NCI-H146 (cell line): ENCODE results near the gene SHLD1.
A peak's percentile ranks its signal among the peaks of the same experiment; 100 is the strongest.

Experiments used
- DNase-seq: peaks from one replicate; lab custom pipeline; 2025; lab: John Stamatoyannopoulos, UW

The SHLD1 gene

DNA sequence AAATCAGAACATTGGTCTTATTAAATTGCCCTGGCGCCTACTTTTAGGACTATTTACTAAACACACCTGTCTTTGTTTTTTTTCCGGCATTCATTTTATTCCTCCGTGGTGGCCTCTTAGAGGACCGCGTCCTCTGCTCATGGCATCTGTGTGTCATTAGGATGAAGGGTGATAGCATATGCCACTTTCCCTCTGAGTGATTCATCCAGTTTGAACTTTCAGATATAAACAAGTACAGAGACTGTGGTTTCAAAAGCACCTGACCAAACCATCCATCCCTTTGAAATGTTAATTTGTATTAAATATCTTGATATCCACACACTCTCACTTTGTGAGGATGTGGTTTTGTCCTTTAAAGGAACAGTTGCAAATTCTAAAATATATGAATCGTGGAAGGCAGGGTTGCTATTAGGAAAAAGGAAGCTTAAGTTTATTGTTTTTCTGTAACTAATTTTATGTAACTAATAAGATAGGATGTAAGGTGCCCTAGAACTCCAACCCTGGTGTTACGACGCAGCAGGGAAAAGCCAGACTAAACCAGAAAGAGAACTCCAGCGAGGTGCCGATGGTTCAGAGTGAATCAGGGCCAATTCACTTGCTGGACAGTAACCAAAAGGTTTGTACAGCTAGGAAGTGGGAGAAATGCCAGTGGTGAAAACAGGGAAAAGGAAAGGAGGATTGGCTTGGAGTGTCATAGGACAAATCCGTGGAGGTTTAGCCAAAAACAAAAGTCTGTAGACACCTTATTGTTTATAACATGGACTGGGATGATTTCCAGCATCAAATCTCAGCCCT lies 98.7 kb downstream of the SHLD1 start:
- no peak for DNase-seq

DNA sequence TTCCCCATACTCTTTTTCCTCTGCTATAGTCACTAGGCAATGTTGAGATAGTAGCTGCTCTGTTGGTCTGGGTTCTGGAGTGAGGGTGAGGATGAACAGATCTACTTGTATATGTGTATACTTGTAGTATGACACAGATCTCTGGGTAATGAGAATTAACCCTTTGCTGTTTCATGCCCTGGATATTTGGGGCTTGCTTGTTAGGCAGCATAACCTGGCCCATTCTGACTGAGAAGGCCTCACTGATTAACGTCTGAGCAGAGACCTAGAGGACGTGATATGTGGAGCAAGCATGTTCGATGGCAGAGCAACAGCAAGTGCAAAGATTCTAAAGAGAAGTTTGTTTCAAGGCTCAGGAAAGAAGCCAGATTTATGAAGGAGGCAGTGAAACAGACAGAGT lies 105.7 kb downstream of the SHLD1 start:
- DNase-seq: no peak

DNA sequence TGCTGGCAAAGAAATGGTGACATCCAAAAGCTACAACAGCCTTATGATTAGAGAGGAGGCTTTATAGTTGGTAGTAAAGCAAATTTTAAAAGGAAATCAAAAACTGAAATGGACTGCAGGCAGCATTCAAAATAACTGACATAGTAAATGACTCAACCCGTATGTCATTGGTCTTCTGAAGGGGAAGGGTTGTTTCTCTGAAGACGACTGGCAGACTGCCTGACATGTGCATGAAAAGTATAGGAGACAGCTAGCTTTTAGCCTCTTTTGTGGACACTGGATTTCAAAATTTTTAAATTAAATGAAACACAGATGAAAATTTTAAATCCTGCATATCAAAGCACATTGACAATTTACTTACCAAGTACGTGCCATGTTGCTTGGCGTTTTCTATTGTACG lies 109.4 kb downstream of the SHLD1 start:
- no peak for DNase-seq

DNA sequence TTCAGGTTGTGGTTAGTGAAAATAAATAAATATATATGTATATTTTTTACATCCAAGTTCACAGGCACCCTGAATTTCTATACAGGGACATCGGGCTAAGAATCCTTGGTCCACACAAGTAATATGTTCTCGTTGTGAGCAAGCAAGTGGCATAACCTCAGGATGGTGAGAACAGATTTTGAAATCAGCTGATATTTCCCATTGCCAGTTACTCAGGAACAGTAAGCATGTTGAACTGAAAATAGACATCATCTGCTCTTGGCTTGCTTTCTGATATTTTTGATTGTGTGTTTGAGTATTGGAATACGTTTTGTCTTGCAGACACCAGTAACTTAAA lies 112.5 kb downstream of the SHLD1 start:
- no peak for DNase-seq

DNA sequence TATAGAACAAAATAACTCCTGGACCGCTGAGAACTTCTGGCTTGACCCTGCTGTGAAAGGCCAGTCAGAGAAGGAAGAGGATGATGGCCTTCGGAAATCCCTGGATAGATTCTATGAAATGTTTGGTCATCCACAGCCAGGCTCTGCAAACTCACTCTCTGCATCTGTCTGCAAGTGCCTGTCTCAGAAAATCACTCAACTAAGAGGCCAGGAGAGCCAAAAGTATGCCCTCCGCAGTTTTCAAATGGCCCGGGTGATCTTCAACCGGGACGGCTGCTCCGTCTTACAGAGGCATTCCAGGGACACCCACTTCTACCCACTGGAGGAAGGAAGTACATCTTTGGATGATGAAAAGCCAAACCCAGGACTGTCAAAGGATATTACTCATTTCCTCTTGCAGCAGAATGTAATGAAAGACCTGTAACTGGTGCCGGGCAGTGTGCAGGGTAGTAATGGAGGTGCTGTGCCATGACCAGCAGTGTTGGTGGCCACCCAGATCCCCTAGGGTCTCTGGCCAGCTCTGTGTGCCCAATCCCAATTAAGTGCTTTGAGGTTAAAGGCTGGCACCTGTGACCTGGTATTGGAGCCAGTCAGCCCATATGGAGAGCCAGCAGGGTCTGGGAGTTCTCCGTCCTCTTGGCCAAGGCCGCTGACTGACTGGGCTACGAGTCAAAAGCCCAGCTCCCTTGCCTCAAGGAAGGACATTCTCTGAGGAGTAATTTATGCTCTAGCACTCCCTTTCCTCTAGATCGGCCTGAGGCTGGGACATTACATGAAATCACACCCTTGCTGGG lies 113.0 kb downstream of the SHLD1 start:
- no peak for DNase-seq

DNA sequence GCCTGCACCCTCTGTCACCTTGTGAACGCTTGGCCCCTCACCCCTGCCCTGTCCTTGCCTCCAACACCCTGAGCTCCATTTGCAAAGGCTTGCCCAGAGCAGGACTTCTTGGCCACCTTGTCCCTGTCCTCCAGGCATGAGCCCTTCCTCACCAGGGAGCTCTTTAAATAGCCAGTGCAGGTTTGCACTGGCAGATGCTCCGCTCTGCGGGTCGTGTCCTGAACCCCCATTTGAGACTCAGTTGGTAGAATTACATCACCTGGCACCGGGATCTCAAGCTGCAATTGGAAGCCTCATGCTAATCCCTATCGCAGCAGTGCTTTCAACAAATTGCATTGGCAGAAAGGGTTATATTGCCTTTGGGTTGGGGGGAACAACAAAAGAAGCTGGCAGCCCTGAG lies 114.2 kb downstream of the SHLD1 start:
- DNase-seq: no peak

DNA sequence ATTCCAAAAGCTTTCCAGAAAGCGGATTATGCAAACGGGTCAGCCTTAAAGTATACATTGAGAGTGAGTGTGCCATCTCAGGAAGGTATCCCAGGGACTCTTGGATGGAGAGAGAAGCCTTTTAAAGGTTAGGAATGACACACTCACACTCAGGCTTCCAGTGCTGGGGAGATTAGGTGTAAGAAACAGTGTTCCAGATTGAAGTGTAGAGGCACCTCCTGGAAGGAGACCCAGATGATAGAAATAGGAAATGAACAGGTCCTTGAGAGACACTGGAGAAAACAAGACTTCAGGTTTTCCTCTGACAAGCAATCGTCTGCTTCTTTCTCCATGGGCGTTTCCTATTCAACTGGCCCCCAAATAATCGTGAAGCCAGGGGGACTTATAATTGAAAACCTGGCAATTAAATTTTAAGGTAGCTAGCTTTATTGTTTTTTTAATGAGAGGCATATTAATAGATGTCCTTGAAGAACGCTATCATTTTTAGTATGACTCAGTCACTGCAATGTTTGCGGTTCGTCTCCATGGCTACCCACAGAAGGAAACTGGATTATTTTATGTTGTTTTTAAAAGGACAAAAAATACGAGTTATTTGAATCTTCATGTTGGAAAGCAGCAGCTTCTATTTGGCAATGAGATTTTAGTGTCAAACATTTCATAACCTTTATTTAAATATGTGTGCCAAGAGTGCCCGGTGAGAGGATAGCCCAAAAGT lies 114.8 kb downstream of the SHLD1 start:
- no peak for DNase-seq

DNA sequence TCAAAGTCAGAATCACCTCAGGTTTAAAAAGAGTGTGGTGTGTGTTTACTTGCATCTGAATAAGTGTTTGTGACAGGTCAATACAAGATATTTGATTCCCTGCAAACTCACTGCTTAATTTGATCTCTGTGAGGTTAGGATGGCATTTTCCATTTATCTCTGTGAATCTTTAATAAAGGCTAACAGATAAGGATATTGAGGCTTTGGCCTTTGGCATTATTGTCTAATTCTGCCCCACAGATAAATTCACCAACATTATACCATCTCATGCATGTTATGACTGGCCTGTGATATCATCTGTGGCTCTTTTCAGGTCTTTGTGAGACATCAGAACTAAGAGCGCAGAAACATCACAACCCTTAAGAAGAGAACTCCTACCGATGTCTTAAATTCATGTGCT lies 115.4 kb downstream of the SHLD1 start:
- no peak for DNase-seq

DNA sequence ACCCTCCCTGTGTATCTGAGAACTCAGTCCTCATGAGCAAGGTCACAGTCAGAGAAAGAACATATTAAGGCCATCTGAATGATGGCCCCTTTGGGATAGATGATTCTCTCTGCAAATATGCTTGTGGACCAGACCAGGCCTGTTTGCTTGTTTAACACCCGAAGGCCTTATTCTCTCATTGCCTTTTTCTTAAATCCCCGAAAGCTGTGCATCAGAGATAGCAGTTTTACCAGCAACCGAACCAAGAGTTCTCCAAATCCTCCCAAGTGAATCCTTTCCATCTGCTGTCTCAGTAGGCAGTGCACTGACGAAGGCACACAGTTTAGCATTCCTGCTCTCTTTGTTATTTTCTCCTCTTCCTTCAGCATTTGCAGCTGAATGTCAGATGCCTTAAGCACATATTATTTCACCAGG lies 120.4 kb downstream of the SHLD1 start:
- DNase-seq: no peak

DNA sequence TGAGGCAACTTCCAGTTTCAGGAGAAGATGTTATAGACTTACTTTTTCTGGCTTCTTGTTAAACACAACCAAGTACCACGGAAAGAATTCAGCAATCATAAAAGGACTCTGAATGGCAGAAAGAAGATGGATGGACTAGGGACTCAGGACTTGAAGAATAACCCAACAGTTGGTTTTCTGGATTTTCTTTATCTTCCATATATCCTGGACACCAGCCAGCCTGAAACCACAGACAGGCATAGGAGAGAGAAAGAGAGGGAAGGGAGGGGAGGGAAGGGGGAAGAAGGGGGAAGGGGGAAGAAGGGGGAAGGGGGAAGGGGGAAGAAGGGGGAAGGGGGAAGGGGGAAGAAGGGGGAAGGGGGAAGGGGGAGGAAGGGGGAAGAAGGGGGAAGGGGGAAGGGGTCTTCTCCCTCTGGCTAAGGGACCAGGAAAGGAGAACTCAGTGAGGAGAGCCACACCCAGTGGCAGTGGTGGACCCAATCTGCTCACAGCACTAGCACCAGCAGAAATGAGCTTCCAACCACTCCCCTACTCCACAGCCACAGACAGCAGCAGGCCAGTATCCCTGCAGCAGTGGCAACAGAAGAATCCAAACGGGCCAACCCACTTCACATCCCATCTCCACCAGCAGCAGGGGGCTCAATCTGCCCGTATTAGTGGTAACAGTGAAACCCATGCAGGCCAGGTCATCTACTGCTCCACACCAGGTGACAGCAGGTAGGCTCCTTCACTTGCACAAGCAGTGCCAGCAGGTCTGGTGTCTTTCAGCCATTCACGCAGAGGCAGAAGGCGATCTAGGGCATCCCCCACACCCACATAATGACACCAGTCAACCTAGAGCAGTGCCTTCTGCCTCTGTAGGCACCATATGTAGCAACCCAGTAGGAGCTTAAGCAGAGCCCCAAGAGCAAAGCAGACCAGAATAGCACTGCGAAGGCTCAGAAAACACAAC lies 121.5 kb downstream of the SHLD1 start:
- peak; percentile 55 for DNase-seq

DNA sequence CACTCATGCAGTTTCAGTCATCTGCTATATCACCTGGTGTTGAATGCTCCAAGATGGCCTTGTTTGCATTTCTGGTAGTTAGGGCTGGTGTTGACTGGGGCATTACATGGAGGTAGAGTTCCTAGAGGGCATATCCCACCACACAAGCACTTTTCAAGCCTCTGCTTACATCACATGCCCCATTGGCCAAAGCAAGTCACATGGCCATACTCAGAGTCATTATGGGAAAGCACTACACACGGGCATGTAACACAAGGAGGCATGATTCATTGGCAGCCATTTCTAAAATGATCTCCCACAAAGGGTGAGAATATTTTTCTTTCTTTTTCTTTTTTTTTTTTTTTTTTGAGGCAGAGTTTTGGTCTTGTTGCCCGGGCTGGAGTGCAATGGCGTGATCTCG lies 126.9 kb downstream of the SHLD1 start:
- no peak for DNase-seq

DNA sequence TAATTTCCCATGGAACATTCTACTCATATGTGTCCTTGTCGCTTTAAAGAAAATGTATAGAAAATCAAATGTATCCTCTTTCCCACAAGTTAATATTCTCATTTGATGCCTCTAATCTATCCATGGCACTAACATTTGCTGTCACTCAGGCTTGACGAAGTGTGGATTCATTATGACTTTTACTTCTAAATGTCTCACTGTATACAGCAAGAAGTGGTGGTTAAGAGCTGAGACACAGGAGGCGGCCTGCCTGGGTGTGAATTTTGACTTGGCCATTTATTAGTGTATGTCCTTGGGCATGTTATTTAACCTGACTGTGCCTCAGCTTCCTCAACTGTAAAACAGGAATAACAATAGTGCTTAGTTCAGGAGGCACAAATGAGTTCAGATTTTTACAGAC lies 130.1 kb downstream of the SHLD1 start:
- DNase-seq: no peak

DNA sequence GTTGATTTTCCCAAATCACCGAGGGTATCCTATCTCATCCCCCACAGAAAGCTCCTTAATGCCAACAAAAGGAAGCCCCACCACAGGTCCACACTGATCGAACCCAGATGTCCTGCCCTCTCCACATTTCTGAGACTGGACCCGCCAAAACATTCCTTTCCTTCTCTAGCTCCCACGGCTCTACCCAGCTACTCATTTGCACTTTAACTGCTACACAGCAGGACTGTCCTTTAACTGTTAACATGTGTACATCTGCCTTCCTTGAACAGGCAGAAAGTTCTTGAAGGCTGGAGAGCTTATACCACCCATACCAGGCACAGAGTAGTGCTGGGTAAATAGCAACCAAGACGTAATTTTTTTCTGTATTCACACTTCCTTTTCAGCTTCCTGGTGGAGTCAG lies 131.5 kb downstream of the SHLD1 start:
- peak; percentile 26 for DNase-seq

DNA sequence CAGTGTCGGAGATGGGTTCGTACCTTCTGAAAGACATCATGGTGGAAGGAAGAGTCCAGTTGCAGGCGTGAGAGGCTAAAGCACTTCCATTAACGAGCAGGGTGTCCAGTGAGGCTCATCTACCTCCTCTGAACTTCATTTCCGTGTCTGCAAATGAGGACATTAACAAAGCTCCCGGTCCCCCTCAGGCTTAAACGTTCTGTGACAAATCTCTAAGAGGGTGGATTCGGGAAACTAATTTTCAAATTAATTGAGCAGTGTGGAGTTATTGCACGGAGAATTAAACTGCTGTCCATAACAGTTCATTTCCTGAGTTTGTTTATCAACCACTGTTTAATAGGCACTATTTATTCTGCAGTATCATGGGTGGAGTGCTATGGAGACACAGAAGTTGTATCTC lies 132.0 kb downstream of the SHLD1 start:
- peak; percentile 40 for DNase-seq

DNA sequence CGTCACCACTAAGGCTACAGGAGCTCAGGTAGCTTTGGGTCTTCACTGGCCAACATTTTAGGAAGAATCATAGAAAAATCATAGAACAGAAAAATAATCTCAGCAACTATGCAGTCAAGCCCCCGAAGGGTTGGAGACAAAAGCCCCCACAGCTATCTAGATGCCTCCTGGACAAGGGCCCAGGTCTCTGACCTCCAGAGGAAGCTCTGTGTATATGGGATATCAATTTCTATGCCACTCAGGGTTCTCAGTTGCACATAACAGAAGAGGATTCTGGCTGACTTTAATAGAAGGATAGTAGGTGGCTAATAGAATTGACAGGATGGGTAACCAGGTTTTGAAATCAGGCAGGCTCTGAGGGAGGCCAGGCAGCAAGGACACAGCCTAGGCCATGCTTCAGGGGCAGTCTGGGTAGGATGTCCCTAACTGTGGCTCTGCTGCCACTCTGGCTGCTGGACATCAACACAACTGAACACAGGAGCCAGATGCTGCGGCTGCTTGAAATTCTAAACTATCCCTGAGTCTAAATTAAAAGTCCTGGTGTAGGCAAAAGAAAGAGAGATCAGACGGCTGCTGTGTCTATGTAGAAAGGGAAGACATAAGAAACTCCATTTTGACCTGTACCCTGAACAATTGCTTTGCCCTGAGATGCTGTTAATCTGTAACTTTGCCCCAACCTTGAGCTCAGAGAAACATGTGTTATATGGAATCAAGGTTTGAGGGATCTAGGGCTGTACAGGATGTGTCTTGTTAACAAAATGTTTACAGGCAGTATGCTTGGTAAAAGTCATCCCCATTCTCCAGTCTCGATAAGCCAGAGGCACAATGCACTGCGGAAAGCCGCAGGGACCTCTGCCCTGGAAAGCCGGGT lies 134.5 kb downstream of the SHLD1 start:
- no peak for DNase-seq

DNA sequence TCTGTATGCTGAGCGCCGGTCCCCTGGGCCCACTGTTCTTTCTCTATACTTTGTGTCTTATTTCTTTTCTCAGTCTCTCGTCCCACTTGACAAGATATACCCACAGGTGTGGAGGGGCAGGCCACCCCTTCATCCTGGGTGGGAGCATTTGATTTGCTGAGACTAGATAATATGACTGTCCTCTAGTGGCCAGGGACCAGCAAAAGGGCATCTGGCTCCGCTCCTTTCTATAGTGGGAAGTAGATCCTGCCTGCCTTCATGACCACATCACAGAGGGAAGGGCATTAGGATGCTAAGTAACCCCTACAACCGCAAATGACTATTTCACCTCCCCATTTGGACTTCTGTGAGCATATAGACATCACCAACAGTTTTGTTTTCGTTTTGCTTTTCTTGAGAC lies 135.7 kb downstream of the SHLD1 start:
- DNase-seq: no peak

DNA sequence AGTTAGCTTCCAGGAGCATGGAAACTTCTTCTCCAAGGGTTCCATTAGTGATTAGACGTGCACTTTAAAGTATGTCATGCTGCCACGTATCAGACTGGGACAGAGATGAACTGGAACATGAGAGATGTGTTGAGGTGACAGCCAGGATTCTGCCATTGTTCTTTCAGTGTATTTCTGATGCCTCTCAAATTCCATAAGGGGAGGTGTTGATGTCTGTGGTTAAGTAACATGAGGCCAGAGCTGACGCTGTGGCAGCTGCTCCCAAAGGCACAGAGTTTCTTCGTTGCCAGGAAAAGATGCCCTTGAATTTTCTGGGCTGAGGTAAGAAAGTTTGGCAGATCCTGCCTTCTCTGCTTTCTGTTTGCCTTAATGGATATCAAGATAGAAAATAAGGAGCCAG lies 136.6 kb downstream of the SHLD1 start:
- no peak for DNase-seq

DNA sequence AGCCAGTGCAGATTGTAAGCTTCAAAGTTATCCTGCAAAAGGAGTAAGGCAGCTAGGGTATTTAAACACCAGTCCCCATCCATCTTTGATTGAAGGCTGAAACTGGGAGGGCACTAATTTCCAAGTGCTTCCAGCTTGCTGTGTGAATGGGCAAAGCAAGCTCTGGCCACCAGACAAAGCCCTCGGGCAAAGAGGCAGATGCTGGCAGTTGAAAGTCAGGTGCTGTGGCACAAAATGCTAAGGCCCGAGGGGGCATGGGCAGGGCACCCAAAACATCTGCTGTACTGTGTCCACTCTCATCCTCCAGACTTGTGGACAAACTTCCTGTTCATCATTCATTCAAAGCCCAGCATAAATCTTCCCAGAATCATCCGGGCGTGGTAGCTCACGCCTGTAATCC lies 137.2 kb downstream of the SHLD1 start:
- peak; percentile 41 for DNase-seq

DNA sequence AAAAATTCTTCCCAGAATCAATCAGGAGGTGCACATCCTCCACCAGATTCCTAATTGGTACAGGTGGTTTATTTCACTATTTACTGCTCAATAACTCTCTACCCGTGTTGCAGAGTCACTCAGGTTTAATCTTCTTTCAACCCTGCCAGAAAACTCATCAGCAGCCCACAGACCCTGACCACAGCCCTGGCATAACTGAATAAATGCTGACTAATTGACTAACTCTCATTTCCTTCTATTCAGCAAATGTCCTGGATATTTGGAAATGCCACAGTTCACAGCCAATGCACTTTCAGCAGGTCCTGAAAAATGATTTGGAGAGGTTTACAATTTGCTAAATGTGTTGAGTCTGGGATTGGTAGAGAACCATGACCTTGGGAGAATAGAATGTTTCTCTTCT lies 137.8 kb downstream of the SHLD1 start:
- DNase-seq: no peak

DNA sequence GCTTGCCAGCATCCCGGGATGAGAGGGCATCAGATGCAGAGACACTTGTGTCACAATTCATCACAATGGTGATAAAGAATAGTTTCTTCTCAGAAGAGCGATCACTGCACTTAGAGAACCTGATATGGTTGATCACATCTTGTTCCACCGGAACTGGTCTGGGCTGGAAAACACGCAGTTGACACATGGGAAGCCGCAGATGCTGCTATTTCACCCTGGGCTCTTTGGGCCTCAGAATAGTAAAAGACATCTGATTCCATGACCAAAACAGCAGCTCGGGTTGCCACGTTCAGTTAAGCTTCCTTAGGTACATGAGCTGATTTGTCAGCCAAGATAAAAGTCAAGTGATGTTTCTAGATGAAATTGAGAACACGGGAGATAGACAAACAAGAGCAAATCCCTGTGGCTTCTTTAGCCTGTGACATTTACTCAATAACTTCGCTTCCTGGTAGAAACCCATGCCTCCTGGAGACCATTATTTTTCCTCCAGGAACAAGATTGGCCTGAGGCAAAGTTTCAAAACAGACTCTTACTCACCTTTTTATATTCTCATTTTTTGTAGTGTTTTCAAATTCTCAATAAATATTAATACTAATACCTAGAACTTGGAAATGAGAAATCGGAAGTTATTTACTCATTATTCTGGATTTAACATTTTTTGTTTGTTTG lies 140.7 kb downstream of the SHLD1 start:
- DNase-seq: no peak
